K562 (cell line): ENCODE results near the gene SNAI1. TPM values are rescaled to one million over a fixed set of nuclear protein-coding genes. Genes with fewer than 3 reads are reported as not detected.
A peak's percentile ranks its signal among the peaks of the same experiment; 100 is the strongest.

Experiments used
- ATAC-seq: fragments of 200-7000 bp; cut with Tn5 transposase; 3 replicates; pipeline ENCODE4 v1.9.1; 2020; ENCODE audit warnings: moderate library complexity
- BruUV-seq: library from RNA; stranded (reverse); fragments of 400-500 nt; replicated peaks from 2 replicates; lab custom pipeline; 2021; lab: Mats Ljungman, UMichigan
- CTCF ChIA-PET: fragments of 300-600 bp; formaldehyde crosslinking; extraction: SDS; loops from one replicate; lab custom pipeline; 2021; ENCODE audit warnings: low intra/inter-chr PET ratio; lab: Yijun Ruan, JAX
- POLR2A ChIA-PET: fragments of 300-600, 350-650 bp; sonication (Branson Sonifier 250); formaldehyde crosslinking; extraction: SDS; loops from one replicate; lab custom pipeline; 2021; ENCODE audit warnings: antibody characterized with exemption, inconsistent platforms; lab: Yijun Ruan, JAX
- DNase-seq, 4 experiments: peaks; one replicate each; pipeline versions ENCODE4 v3.0.0 to v3.0.0-alpha.2; 2011 to 2018; ENCODE audit warnings: low spot score in 3 of 4, mixed read lengths in 3 of 4; ENCODE audit errors: extremely low read depth in 1 of 4
- FAIRE-seq: peaks from 2 replicates; lab custom pipeline; 2011; peaks lifted over from hg19 to GRCh38; lab: Jason Lieb, UNC
- H2AFZ ChIP-seq: 2 replicates; pipeline ENCODE4 v1.6.0; 2011; ENCODE audit warnings: low read depth, low read length, control low read depth, inconsistent platforms
- H3K27ac ChIP-seq: fragments of 200-600 bp; 3 replicates; pipeline ENCODE4 v1.8.0; 2011; ENCODE audit warnings: low read depth, mild to moderate bottlenecking, control low read depth, inconsistent platforms, low read length, moderate library complexity, mixed read lengths; ENCODE audit errors: extremely low read depth
- H3K27me3 ChIP-seq, 2 experiments: fragments of 300-600 bp in 1 of 2; 2 replicates in 1 of 2; 3 replicates in 1 of 2; pipeline versions ENCODE4 v1.6.0 to v1.8.0; 2011; ENCODE audit warnings: inconsistent platforms in 2 of 2, low read length in 2 of 2, mild to moderate bottlenecking in 1 of 2, mixed read lengths in 1 of 2, moderate library complexity in 1 of 2; ENCODE audit not compliant: control insufficient read depth in 2 of 2, insufficient read depth in 2 of 2
- H3K36me3 ChIP-seq: fragments of 300-600 bp; 3 replicates; pipeline ENCODE4 v1.8.0; 2011; ENCODE audit warnings: mild to moderate bottlenecking, low read length, inconsistent platforms; ENCODE audit not compliant: control insufficient read depth, insufficient read depth
- H3K4me1 ChIP-seq, 2 experiments: fragments of 200-600 bp in 1 of 2; replicated peaks in 1 of 2; 2 replicates in 1 of 2; 3 replicates in 1 of 2; pipeline versions ENCODE4 v1.5.1 to v1.8.0; 2011; ENCODE audit warnings: inconsistent platforms in 2 of 2, low read length in 2 of 2, mild to moderate bottlenecking in 1 of 2, mixed read lengths in 1 of 2, moderate library complexity in 1 of 2; ENCODE audit not compliant: control insufficient read depth in 2 of 2, insufficient read depth in 2 of 2
- H3K4me2 ChIP-seq: 2 replicates; pipeline ENCODE4 v1.6.1; 2011; ENCODE audit warnings: low read length, control low read depth, inconsistent platforms, mixed read lengths; ENCODE audit not compliant: insufficient read depth
- H3K4me3 ChIP-seq: fragments of 200-600 bp; sonication (generic), shearing (Covaris generic); 2 replicates; pipeline ENCODE4 v1.5.1; 2016; ENCODE audit warnings: control low read depth, inconsistent platforms
- H3K79me2 ChIP-seq: fragments of 200-600 bp; 3 replicates; pipeline ENCODE4 v1.8.0; 2011; ENCODE audit warnings: low read length, inconsistent platforms; ENCODE audit not compliant: control insufficient read depth, insufficient read depth
- H3K9ac ChIP-seq, 2 experiments: 2 replicates each; pipeline versions ENCODE4 v1.6.0 to v1.6.1; 2011; ENCODE audit warnings: low read depth in 2 of 2, low read length in 2 of 2, control low read depth in 1 of 2, inconsistent platforms in 1 of 2, mild to moderate bottlenecking in 1 of 2, mixed read lengths in 1 of 2; ENCODE audit not compliant: insufficient read depth in 1 of 2
- H3K9me1 ChIP-seq: one replicate; pipeline ENCODE4 v1.6.0; 2011; ENCODE audit warnings: inconsistent platforms, mild to moderate bottlenecking, low read length, moderate library complexity; ENCODE audit not compliant: control insufficient read depth, insufficient read depth
- H3K9me3 ChIP-seq: replicated peaks from 2 replicates; pipeline ENCODE4 v1.5.1; 2011; ENCODE audit warnings: low read depth, low read length, inconsistent platforms; ENCODE audit not compliant: control insufficient read depth, insufficient read depth
- H4K20me1 ChIP-seq: replicated peaks from 2 replicates; pipeline ENCODE4 v1.6.1; 2011; ENCODE audit warnings: low read length, inconsistent platforms, mixed read lengths; ENCODE audit not compliant: control insufficient read depth, insufficient read depth
- ARID1B ChIP-seq: fragments of 450-650 bp; IDR thresholded peaks from 2 replicates; pipeline ENCODE4 v1.6.1; 2016; ENCODE audit warnings: antibody characterized with exemption, mild to moderate bottlenecking, inconsistent platforms
- ATF6 ChIP-seq: sonication (generic); formaldehyde crosslinking; IDR thresholded peaks from 2 replicates; pipeline ENCODE4 v1.4.0; 2020; ENCODE audit warnings: mild to moderate bottlenecking, missing genetic modification reagents
- BCOR ChIP-seq: fragments of 450-650 bp; IDR thresholded peaks from 2 replicates; pipeline ENCODE4 v1.6.1; 2016
- BHLHE40 ChIP-seq: IDR thresholded peaks from 2 replicates; pipeline ENCODE4 v1.6.1; 2011; ENCODE audit warnings: low read length, improper control_type of control experiment
- CEBPB ChIP-seq: fragments of 450-650 bp; IDR thresholded peaks from 2 replicates; pipeline ENCODE4 v1.6.1; 2016; ENCODE audit warnings: missing genetic modification characterization, missing compliant biosample characterization
- JUNB ChIP-seq: fragments of 450-650 bp; formaldehyde crosslinking; conservative IDR thresholded peaks from 2 replicates; pipeline ENCODE4 v1.4.0; 2020; ENCODE audit warnings: mild to moderate bottlenecking
- JUND ChIP-seq, 2 experiments: IDR thresholded peaks; 2 replicates in 1 of 2; 3 replicates in 1 of 2; pipeline ENCODE4 v1.6.1; 2011; ENCODE audit warnings: borderline replicate concordance in 2 of 2, low read depth in 2 of 2, low read length in 2 of 2, improper control_type of control experiment in 1 of 2, missing biosample characterization in 1 of 2, missing genetic modification characterization in 1 of 2, missing genetic modification reagents in 1 of 2
- MAZ ChIP-seq, 2 experiments: fragments of 450-650 bp in 1 of 2; sonication (generic) in 1 of 2; formaldehyde crosslinking; IDR thresholded peaks in 1 of 2; conservative IDR thresholded peaks in 1 of 2; 2 replicates each; pipeline versions ENCODE4 v1.4.0 to v1.5.0; 2020; ENCODE audit warnings: mild to moderate bottlenecking in 1 of 2, missing genetic modification reagents in 1 of 2
- PTTG1 ChIP-seq: fragments of 450-650 bp; IDR thresholded peaks from 2 replicates; pipeline ENCODE4 v1.6.1; 2016; ENCODE audit warnings: low read depth, mild to moderate bottlenecking, missing genetic modification characterization, missing compliant biosample characterization
- RBM25 ChIP-seq: fragments of 200-400 bp; formaldehyde crosslinking; IDR thresholded peaks from 2 replicates; pipeline ENCODE4 v1.6.1; 2018; ENCODE audit warnings: low read length, low read depth, moderate library complexity; ENCODE audit not compliant: severe bottlenecking
- RCOR1 ChIP-seq, 2 experiments: IDR thresholded peaks; 2 replicates each; pipeline ENCODE4 v1.6.1; 2012; ENCODE audit warnings: low read depth in 2 of 2, low read length in 2 of 2, borderline replicate concordance in 1 of 2, improper control_type of control experiment in 1 of 2
- ZNF121 ChIP-seq: sonication (generic); formaldehyde crosslinking; conservative IDR thresholded peaks from 2 replicates; pipeline ENCODE4 v1.8.0; 2022; ENCODE audit warnings: missing genetic modification reagents
- ZNF507 ChIP-seq: conservative IDR thresholded peaks from 2 replicates; pipeline ENCODE4 v1.6.1; 2017; ENCODE audit warnings: missing genetic modification characterization, missing compliant biosample characterization
- WGBS: fragments of 100-300 bp; shearing (Covaris generic); methylation state at CpG from one replicate; pipeline ENCODE4 v1.1.6; 2016; ENCODE audit warnings: low coverage, mixed read lengths; ENCODE audit not compliant: insufficient coverage; ENCODE audit errors: missing lambda C conversion rate; 5-methylcytosine and 5-hydroxymethylcytosine counted together
- in situ Hi-C: fragments of 300-500 bp; cut with MboI; formaldehyde crosslinking; loops from 4 replicates; pipeline ENCODE4 v1.15.0; 2018; ENCODE audit warnings: inconsistent platforms, mixed read lengths
- intact Hi-C: fragments of 100-400 bp; cut with micrococcal nuclease; formaldehyde crosslinking; loops from 2 replicates; pipeline ENCODE4 v1.14.2; 2022
- polyA plus RNA-seq, 8 experiments: library from polyadenylated mRNA; depleted of rRNA in 4 of 8; stranded (reverse) in 5 of 8; unstranded in 3 of 8; fragments of >200 nt; fragmentation: Nextera tagmentation in 2 of 8; fragmentation: Illumina TruSeq in 1 of 8; extraction: Ambion mirVana in 2 of 8; extraction: Trizol in 1 of 8; gene quantifications; 2 replicates each; pipeline versions ENCODE4 v1.2.1 to v1.2.3, GENCODE V29; 2011 to 2014; ENCODE audit warnings: inconsistent platforms in 1 of 8, missing spikeins in 1 of 8
- total RNA-seq, 7 experiments: library from RNA; depleted of rRNA in 6 of 7; stranded (reverse); fragments of >200 nt in 6 of 7; fragmentation: Illumina TruSeq in 2 of 7; extraction: Trizol in 2 of 7; gene quantifications; 2 replicates each; pipeline versions ENCODE4 v1.2.1 to v1.2.3, GENCODE V29; 2011 to 2021; ENCODE audit warnings: low replicate concordance in 1 of 7
- TF ChIP-seq, protein P1 (sequence below): fragments of 450-650 bp; IDR thresholded peaks from 2 replicates; pipeline ENCODE4 v1.6.1; 2016; ENCODE audit warnings: missing biosample characterization, missing genetic modification characterization
- TF ChIP-seq, protein P2 (sequence below), 2 experiments: fragments of 450-650 bp in 1 of 2; sonication (generic) in 1 of 2; formaldehyde crosslinking in 1 of 2; IDR thresholded peaks in 1 of 2; conservative IDR thresholded peaks in 1 of 2; 2 replicates each; pipeline versions ENCODE4 v1.6.1 to v1.8.1; 2016 to 2023; ENCODE audit warnings: mild to moderate bottlenecking in 2 of 2, moderate library complexity in 2 of 2, inconsistent platforms in 1 of 2, missing genetic modification reagents in 1 of 2
- TF ChIP-seq, protein P3 (sequence below): fragments of 250-450 bp; sonication (Bioruptor Pico); IDR thresholded peaks from 2 replicates; pipeline ENCODE4 v1.8.0; 2021; ENCODE audit warnings: moderate library complexity, mild to moderate bottlenecking, inconsistent platforms

SNAI1 gene
- total and polyA plus RNA-seq, 9 of the 15 experiments (the other 6 are each of a cell fraction or from before 2014, with no cell fraction given) = 0.32 to 11.6 (median 2.0) TPM

GRCh38 chr20:50003253-50003656 is 20.5 kb downstream of the SNAI1 start (continued):
- TF ChIP-seq, protein P1, sequence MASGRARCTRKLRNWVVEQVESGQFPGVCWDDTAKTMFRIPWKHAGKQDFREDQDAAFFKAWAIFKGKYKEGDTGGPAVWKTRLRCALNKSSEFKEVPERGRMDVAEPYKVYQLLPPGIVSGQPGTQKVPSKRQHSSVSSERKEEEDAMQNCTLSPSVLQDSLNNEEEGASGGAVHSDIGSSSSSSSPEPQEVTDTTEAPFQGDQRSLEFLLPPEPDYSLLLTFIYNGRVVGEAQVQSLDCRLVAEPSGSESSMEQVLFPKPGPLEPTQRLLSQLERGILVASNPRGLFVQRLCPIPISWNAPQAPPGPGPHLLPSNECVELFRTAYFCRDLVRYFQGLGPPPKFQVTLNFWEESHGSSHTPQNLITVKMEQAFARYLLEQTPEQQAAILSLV (tag) = 0 out of 2 replicates have a peak, but pooled peaks have one; percentile 43
- no peak for TF ChIP-seq PTTG1
- TF ChIP-seq JUND (IDR thresholded peaks at IDR 0.05; ENCODE audit: borderline replicate concordance, low read depth, low read length) = peak; percentile 77
- no peak; the same call in 2 of the 3 replicates for TF ChIP-seq JUND (tag; IDR thresholded peaks at IDR 0.05; ENCODE audit: borderline replicate concordance, low read depth, low read length)
- TF ChIP-seq CEBPB (tag) = peak; percentile 99
- peak in 1 of 2 experiments; percentile 54; a peak in 1 of 4 replicates for TF ChIP-seq RCOR1 (IDR thresholded peaks at IDR 0.05; ENCODE audit: borderline replicate concordance in 1 of 2, low read depth in 2 of 2, low read length in 2 of 2)
- no peak for TF ChIP-seq ATF6 (CRISPR knock-in tag)

DNA sequence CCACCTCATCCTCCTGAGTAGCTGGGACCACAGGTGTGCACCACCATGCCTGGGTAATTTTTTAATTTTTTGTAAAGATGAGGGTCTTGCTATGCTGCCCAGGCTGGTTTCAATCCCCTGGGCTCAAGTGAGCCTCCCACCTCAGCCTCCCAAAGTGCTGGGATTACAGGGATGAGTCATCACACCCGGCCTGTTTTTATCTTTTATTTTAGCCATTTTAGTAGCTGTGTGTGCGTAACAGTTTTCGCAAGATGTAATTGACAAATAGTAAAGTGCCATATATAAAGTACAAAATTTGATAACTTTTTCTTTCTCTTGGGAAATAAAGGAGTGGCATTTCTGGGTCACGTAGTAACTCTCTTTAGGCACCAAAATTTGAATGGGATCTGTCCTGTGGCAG is 21.4 kb downstream of the SNAI1 start:
- DNase-seq (no peak), FAIRE-seq (no peak), ATAC-seq (no peak)
- Histone ChIP-seq H3K4me1 (peaks cover 3 to 7% of the 10 kb centered on the region in 2 experiments; a peak in 3 of 5 replicates), H3K27me3 (no peaks in the 10 kb centered on the region), H3K9me1 (no peaks in the 10 kb centered on the region), H4K20me1 (no peaks in the 10 kb centered on the region), H3K9me3 (no peaks in the 10 kb centered on the region), H3K4me2 (no peak overlapping the region), H2AFZ (0 out of 2 replicates have a peak overlapping the region, but pooled peaks have one; percentile 45), H3K36me3 (no peaks in the 10 kb centered on the region), H3K4me3 (no peak overlapping the region), H3K9ac (no peak overlapping the region), H3K27ac (no peak overlapping the region), H3K79me2 (no peaks in the 10 kb centered on the region)
- no TSS peak for BruUV-seq
- ChIA-PET POLR2A (interaction anchor here (2.3 to 5.4 kb wide), 2 partner anchors 16 to 19 kb away, joined by 9 to 40 read pairs; no protein-coding TSS in a partner anchor), CTCF (no interaction called here)
- in situ Hi-C loops = no loop called here
- 48% methylated on average over 4 of the region's 4 CpGs for WGBS
- intact Hi-C loops = no loop called here
- TF ChIP-seq, protein P2, sequence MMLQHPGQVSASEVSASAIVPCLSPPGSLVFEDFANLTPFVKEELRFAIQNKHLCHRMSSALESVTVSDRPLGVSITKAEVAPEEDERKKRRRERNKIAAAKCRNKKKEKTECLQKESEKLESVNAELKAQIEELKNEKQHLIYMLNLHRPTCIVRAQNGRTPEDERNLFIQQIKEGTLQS (IDR thresholded peaks at IDR 0.05) = peak; percentile 88
- TF ChIP-seq, protein P2 (CRISPR knock-in tag; conservative IDR thresholded peaks at IDR 0.05) = no peak
- TF ChIP-seq ARID1B (0 out of 2 replicates have a peak, but pooled peaks have one; percentile 12), JUND (IDR thresholded peaks at IDR 0.05; ENCODE audit: borderline replicate concordance, low read depth, low read length) (peak; percentile 82), JUND (tag; IDR thresholded peaks at IDR 0.05; ENCODE audit: borderline replicate concordance, low read depth, low read length) (peak; percentile 61; the same call in 1 of the 3 replicates), BHLHE40 (no peak), BCOR (peak; percentile 22; the same call in 1 of the 2 replicates), JUNB (CRISPR knock-in tag) (0 out of 2 replicates have a peak, but pooled peaks have one; percentile 39), RBM25 (peak; percentile 70), MAZ (CRISPR knock-in tag; conservative IDR thresholded peaks at IDR 0.05 in 1 of 2, IDR thresholded peaks at IDR 0.05 in 1 of 2) (no peak), ZNF507 (tag) (no peak), ZNF121 (CRISPR knock-in tag) (peak; percentile 96)
- TF ChIP-seq, protein P3, sequence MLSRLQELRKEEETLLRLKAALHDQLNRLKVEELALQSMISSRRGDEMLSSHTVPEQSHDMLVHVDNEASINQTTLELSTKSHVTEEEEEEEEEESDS (CRISPR knock-in tag) = no peak
